Measurements from ENCODE around the gene EIF1.

GRCh38 chr17:41717408-41718286 lies 29.0 kb downstream of the EIF1 start:
- TF ChIP-seq CTCF (IDR thresholded peaks at IDR 0.05 in 8 of 11, conservative IDR thresholded peaks at IDR 0.05 in 3 of 11) (no peak), POLR2AphosphoS5 (IDR thresholded peaks at IDR 0.05) (no peak), POLR2A (IDR thresholded peaks at IDR 0.05) (no peak)
